NCI-H1930 (cell line): ENCODE results near the gene FOXP1.
"Not testable (repeated sequence)": the region's sequence is repeated elsewhere in the genome, so short reads cannot be mapped to it uniquely, and the experiment has no call there.

ENCODE experiments used
- DNase-seq, 2 experiments: peaks; one replicate each; lab custom pipeline; 2025; lab: John Stamatoyannopoulos, UW

Gene FOXP1

DNA sequence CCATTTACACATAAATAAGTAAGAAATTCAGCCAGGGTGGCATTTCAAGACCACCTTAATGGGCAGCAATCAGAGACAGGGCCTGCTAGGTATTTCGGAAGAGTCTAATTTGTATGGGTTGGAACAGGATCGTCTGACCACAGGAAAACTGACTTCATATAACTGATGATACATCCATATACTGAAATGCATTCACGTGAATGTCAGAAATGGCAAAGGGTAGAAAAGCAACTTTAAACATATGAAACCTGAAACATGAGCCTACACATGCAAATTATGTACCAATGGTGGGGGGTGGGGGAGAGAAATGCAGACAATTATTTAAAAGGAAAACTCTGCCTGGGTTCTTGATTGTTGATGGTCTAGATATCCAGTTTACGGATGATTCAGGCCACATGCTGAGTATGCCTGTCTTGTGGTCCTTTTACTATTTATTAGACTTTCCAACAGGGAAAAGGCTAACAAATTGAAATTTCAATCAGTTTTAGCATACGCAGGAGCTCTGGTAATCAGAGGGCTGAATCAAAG lies 582.2 kb downstream of the FOXP1 start:
- DNase-seq = no peak

DNA sequence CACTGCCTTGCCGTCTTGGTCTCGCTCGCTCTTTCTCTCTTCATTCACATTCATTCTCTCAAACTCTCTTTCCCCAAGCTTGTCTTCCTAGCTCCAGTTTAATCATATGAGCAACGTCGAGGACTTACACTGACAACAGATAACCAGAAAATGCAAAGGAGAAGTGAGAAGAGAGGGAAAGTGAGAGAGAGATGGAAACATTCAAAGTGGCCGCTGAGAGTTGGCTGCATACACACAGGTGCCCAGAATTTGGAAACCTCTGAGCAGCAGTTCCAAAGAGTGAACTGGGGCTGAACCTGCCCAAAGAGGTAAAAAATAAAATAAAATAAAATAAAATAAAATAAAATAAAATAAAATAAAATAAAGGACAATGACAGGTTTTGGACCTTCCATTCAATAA lies 583.0 kb downstream of the FOXP1 start:
- DNase-seq = no peak

- DNase-seq = no peak
Measured at GRCh38 chr3:70999730-71000129, 583.8 kb downstream of the FOXP1 start.

DNA sequence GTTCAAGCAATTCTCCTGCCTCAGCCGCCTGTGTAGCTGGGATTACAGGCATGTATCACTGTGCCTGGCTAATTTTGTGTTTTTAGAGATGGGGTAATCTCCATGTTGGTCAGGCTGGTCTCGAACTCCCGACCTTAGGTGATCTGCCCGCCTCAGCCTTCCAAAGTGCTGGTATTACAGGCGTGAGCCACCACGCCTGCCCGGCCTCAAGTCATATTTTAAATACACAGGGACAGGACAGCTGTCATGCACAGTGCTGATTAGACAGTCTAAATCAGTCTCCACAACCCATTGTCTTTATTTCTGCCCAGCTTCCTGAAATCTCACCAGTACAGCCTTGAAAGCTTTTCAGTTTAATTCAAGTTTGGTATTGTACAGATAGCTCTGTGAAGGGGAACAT lies 587.4 kb downstream of the FOXP1 start:
- no peak for DNase-seq

GRCh38 chr3:70994644-70995043 lies 588.9 kb downstream of the FOXP1 start:
- DNase-seq = no peak

DNA sequence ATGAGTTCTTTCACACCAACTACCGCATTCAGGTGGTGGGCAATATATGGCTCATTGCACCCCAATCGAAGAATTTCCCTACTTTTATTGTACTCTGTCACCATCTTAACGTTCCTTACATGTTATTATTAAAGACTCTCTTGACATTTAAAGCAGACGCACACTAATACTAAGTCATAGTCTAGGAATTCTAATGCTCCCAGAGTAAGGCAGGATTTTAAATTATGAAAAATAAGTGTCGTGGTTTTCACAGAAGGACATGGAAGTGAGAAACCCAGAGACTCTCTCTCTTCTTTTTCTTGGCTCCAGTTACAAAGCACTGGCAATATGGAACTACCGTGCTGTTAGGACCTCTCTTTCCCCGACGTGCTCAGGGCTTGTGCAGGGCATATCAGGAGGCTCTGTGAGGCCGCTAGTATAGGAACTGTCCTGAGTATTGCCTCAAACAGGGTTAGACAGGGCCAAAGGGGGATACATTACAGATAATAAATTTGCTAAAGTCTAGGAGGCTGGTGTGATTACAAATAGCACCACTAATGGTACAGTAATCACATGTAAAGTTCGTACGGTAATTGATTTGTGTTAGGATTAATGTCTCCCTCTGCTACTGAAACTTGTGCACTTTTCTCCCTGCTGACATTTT lies 590.8 kb downstream of the FOXP1 start:
- DNase-seq = no peak

- DNase-seq = no peak
Measured at GRCh38 chr3:70992131-70992530, 591.4 kb downstream of the FOXP1 start.

DNA sequence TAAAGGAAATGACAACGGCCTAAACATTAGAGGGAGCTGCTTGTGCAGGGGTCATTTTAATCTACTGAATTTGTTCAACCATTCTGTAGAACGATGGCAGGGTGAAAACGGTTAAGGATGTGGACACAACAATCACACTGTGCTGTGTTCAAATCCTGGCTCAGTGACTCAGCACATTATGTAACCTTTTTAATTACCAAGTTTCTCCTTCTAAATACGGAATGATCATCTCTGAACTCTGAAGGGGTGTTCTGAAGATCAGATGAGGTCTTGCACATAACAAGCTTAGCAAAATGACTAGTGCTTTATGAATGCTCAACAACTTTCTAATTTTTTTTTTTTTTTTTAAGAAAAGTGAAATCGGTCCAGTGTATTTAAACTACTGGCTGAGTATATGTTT lies 592.8 kb downstream of the FOXP1 start:
- DNase-seq = no peak

GRCh38 chr3:70990185-70990584 lies 593.3 kb downstream of the FOXP1 start:
- no peak for DNase-seq

GRCh38 chr3:70989174-70989573 lies 594.4 kb downstream of the FOXP1 start:
- DNase-seq = no peak

DNA sequence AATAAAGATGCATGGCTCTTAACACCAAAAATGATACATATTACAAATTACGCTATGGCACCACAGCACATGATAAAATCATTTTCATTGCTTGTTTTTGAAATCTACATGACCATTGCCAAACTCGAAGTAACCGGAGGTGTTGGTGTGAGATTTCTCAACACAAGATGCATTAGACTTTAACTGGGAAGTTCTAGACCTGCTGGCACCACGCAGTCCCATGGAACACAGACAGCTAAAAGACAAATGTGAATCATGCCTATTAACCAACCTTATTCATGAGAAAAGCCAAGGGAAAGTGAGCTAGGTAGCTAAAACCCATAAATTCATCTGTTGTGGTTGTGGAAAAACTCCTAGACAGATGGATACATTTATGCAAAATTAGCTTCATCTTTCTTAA lies 595.4 kb downstream of the FOXP1 start:
- DNase-seq = no peak

DNA sequence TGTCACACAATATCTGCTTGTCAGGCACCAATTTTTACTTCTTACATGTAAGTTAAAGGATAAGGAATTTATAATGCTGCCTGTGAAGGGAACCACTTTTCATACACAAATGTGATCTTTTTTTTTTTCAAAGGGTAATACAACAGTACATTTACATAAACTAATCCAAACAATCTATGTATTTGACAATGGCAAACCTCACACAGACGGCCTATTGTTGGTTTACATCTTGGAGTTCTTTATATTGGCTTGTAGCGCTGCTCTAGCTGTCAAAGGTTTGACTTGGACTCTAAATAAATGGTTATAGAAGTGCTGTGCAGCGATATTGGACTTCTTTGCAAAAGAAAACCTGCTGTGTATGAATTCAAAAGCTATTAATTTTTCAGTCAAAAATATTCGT lies 598.0 kb downstream of the FOXP1 start:
- DNase-seq = no peak

DNA sequence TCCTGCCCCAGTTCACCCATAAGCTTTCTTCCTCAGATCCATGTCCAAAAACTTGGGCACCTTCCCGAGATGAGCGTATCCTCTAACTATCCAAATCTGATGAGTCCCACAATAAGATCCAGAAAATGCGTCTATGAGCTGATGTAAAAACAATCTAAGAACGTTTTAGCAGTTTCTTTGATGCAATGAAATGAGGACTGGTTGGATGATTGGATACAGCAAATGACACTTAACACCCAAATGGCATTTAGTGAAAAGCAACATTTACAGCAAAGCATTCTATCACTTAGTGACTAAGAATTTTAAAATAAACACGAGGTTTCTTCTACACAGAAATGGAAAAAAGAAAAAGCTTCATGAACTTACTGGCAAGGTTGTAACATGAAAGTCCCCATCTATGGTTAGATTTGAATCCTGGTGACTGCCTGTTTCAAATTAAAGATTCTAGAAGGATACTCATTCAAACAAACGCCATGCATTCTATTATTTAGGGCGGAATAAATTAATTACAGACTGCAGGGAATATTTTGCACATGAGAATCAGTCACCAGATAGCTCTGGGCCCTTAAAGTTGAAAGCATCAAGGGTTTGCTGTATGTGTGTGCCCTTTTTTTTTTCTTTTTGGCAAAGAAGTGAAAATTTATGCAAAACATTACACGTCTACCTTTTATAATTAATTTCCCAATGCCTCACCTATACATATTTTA lies 598.6 kb downstream of the FOXP1 start:
- no peak for DNase-seq

- DNase-seq = peak in 1 of 2 experiments; percentile 26
Measured at GRCh38 chr3:70982700-70983140, 600.8 kb downstream of the FOXP1 start.

GRCh38 chr3:70982284-70982683 lies 601.2 kb downstream of the FOXP1 start:
- no peak for DNase-seq

DNA sequence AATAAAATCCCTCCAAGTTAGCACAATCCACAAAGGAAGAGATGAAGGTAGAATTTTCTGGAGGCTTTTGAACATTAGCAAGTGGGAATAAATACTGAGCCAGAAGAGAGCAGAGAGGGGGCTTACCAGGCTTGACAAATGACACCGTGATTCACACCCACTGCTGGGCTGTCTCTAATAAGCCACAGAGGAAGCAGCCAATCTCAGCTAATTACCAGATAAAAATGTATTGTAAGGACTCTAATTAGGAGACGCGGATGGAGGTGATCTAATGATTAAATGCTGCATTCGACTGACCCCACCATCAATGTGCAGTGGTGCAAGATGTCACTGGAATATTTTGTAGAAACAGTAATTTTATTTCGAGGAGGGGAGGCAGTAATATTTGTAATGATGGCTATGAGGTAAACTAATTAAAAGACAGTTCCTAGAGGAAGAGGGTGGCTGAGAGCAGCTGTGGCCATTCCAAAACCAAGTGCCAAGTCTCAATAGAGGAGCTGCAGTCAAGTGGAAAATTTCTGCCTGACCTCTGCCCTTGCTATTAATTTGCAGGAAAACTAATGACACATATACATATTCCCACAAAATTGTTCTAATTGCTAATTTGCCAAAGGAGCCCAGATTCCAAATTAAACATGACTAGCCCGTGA lies 602.2 kb downstream of the FOXP1 start:
- DNase-seq = no peak

GRCh38 chr3:70980646-70981170 lies 602.8 kb downstream of the FOXP1 start:
- no peak for DNase-seq

DNA sequence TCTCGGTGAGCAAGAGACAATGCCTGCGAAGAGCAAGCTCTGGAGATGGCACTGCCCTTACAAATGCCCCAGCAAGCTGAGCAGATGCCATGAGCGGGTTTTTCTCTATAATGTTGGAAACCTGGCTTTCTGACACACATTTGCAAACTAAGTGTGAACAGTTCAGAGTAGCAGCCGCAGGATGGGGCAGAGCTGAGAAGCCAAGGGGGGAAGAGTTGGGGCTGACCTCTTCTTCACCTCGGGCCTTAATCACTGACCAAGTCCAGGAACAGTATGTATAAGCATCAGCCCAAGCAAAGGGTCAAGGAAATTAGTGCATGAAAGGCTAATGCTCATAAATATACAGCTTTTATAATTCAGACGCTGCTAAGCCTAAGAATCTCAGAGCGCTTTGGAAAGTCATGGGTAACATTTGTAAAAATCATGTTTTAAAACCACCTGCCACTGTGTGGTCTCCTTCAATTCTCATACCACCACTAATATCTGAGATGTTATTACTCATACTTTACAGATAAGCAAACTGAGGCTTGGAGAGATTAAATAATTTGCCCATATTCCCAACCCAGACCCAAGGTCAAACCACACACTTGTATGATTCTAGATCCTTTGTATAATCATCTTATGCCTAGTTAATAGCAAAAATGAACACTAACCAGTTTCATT lies 603.4 kb downstream of the FOXP1 start:
- DNase-seq = no peak

DNA sequence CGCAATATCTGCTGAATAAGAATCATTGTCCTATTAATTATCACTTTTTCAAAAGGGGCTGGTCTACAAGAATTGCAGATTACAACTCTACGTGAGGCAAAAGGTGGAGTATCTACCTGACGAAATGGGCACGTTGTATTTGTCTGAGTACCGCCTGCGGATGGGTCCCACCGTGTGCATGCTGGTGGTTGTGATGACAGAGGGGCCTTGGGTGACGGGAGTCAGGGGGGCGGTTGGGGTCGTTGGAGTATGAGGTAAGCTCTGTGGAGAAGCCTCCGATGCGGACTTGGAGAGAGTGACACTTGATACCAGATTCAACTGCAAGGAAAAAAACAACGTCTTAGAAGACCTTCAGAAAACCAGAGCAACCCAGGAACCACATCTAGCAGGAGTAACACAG lies 605.8 kb downstream of the FOXP1 start:
- DNase-seq = no peak

DNA sequence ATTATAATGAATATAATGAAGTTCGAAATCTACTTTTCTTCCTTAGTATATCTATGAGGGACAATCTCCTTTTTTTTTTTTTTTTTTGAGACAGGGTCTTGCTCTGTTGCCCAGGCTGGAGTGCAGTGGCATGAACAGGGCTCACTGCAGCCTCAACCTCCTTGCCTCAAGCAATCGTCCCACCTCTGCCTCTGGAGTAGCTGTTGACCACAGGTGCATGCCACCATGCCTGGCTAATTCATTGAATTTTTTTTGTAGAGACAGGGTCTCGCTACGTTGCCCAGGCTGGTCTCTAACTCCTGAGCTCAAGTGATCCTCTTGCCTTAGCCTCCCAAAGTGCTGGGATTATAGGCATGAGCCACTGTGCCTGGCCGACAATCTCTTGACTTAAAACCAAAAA lies 607.5 kb downstream of the FOXP1 start:
- DNase-seq = not testable (repeated sequence)

- no peak for DNase-seq
Measured at GRCh38 chr3:70974747-70975146, 608.8 kb downstream of the FOXP1 start.

GRCh38 chr3:70973558-70973957 lies 610.0 kb downstream of the FOXP1 start:
- no peak for DNase-seq
